Measurements from ENCODE around the gene CYP46A1. TPM values are rescaled to one million over a fixed set of nuclear protein-coding genes. Genes with fewer than 3 reads are reported as not detected.

The CYP46A1 gene
- total and polyA plus RNA-seq, 2 donors: 0.14 to 0.62 TPM

GRCh38 chr14:99720941-99721791 lies 37.1 kb downstream of the CYP46A1 start:
- Histone ChIP-seq H3K36me3 (ENCODE audit: control insufficient read depth in 2 of 2, insufficient read depth in 2 of 2, low read length in 1 of 2) (no peaks in the 10 kb centered on the region), H3K27me3 (ENCODE audit: control insufficient read depth in 2 of 2, insufficient read depth in 1 of 2, low read length in 1 of 2) (peaks cover 0 to 17% of the 10 kb centered on the region in 2 donors), H3K27ac (ENCODE audit: low read depth in 1 of 2, low read length in 1 of 2) (no peak overlapping the region), H3K9me3 (ENCODE audit: control insufficient read depth in 2 of 2, insufficient read depth in 1 of 2, low read length in 1 of 2) (no peaks in the 10 kb centered on the region), H3K4me3 (ENCODE audit: low read length in 2 of 2) (no peak overlapping the region), H3K4me1 (ENCODE audit: control insufficient read depth in 2 of 2, insufficient read depth in 2 of 2, low read length in 2 of 2) (no peaks in the 10 kb centered on the region)
- no peak for DNase-seq (ENCODE audit: low read depth in 6 of 9, low spot score in 9 of 9)
- WGBS: 92% methylated on average over 18 of the region's 18 CpGs

DNA sequence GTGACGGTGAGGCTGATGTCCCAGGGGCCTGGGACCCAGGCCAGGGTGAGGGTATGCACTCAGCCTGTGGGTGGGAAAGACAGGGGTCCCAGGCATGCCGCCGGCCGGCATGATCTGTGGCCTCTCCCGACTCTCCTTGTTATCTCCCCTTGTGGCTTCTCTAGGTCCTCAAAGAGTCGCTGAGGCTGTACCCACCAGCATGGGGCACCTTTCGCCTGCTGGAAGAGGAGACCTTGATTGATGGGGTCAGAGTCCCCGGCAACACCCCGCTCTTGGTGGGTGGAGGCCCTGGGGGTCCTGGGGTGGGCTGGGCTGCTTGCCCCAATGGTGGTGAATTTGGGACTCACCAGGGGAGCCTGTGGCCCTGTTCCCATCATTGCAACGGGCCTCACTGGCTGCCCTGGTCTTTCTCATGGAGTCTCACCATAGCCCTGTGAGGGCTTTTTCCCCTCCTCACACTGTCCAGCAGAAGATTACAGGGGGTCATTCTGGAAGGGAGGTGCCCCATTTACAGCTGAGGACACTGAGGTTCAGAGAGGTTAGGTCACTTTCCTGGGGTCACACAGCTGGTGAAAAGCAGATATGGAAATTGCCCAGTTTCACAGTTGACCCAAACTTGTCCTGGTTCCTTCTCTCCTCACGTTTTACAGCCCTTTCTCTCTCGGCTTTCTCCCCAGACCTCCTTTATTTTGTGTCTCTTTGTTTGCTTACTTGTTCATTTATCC lies 37.9 kb downstream of the CYP46A1 start:
- Histone ChIP-seq H3K9me3 (ENCODE audit: control insufficient read depth in 2 of 2, insufficient read depth in 1 of 2, low read length in 1 of 2) (no peaks in the 10 kb centered on the region), H3K27ac (ENCODE audit: low read depth in 1 of 2, low read length in 1 of 2) (no peak overlapping the region), H3K4me1 (ENCODE audit: control insufficient read depth in 2 of 2, insufficient read depth in 2 of 2, low read length in 2 of 2) (no peaks in the 10 kb centered on the region), H3K27me3 (ENCODE audit: control insufficient read depth in 2 of 2, insufficient read depth in 1 of 2, low read length in 1 of 2) (peaks cover 0 to 24% of the 10 kb centered on the region in 2 donors), H3K36me3 (ENCODE audit: control insufficient read depth in 2 of 2, insufficient read depth in 2 of 2, low read length in 1 of 2) (no peaks in the 10 kb centered on the region), H3K4me3 (ENCODE audit: low read length in 2 of 2) (no peak overlapping the region)
- DNase-seq (ENCODE audit: low read depth in 6 of 9, low spot score in 9 of 9): no peak
- 93% methylated on average over 12 of the region's 12 CpGs for WGBS

DNA sequence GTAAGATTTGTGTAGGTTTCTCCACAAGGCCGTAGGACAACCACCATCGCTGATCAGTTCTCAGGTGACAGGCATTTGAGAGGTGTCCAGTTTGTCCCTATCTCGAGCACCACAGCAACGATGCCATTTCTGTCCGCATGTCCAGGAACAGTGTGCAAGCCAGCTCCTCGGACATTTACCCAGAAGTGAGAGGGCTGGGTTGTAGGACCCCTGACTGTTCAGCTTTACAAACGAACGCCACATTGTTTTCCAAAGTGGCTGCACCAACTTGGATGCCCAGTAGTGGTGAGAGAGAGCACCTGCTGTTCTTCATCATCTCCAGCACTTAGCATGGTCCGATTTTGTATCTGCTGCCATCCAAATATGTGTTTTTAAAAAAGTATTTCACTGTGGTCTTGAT lies 38.6 kb downstream of the CYP46A1 start:
- H3K4me1 ChIP-seq (ENCODE audit: control insufficient read depth in 2 of 2, insufficient read depth in 2 of 2, low read length in 2 of 2): no peaks in the 10 kb centered on the region
- peaks cover 0 to 26% of the 10 kb centered on the region in 2 donors for H3K27me3 ChIP-seq (ENCODE audit: control insufficient read depth in 2 of 2, insufficient read depth in 1 of 2, low read length in 1 of 2)
- H3K9me3 ChIP-seq (ENCODE audit: control insufficient read depth in 2 of 2, insufficient read depth in 1 of 2, low read length in 1 of 2): no peaks in the 10 kb centered on the region
- 96% methylated on average over 9 of the region's 9 CpGs for WGBS
- no peaks in the 10 kb centered on the region for H3K36me3 ChIP-seq (ENCODE audit: control insufficient read depth in 2 of 2, insufficient read depth in 2 of 2, low read length in 1 of 2)
- H3K4me3 ChIP-seq (ENCODE audit: low read length in 2 of 2): no peak overlapping the region
- no peak overlapping the region for H3K27ac ChIP-seq (ENCODE audit: low read depth in 1 of 2, low read length in 1 of 2)
- DNase-seq (ENCODE audit: low read depth in 6 of 9, low spot score in 9 of 9): no peak

DNA sequence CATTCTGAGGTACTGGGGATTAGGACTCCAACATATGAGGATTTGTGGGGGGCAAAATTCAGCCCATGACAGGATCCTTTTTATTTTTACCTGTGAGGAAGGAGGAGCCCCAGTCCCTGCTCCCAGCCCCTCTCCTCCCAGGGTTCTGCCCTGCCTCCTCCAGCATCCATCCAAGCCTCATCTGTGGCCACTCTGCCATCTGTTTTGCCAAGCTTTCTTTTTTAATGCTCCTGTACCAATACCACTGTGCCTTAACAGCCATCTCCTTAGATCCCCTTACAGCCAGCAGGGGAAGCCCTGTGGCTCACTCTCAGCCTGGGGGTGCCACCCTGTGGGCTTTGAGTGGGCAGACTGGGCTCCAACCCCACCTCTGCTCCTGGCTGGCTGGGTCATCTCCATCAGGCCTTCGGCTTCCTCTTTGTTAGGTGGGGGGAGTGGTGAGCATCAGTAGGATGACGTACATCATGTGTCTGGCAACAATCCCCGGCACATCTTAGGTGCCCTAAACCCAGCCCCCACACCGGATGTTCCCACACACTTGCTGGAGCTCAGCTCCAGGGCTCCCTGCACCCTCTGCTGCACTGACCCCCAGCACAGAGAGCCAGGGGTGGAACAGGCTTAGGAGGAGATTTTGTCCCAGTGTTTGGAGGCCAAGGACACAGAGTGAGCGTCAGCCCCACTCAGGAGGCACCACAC lies 40.2 kb downstream of the CYP46A1 start:
- Histone ChIP-seq H3K4me3 (ENCODE audit: low read length in 2 of 2) (no peak overlapping the region), H3K27me3 (ENCODE audit: control insufficient read depth in 2 of 2, insufficient read depth in 1 of 2, low read length in 1 of 2) (peaks cover 0 to 33% of the 10 kb centered on the region in 2 donors), H3K27ac (ENCODE audit: low read depth in 1 of 2, low read length in 1 of 2) (no peak overlapping the region), H3K36me3 (ENCODE audit: control insufficient read depth in 2 of 2, insufficient read depth in 2 of 2, low read length in 1 of 2) (no peaks in the 10 kb centered on the region), H3K9me3 (ENCODE audit: control insufficient read depth in 2 of 2, insufficient read depth in 1 of 2, low read length in 1 of 2) (no peaks in the 10 kb centered on the region), H3K4me1 (ENCODE audit: control insufficient read depth in 2 of 2, insufficient read depth in 2 of 2, low read length in 2 of 2) (no peaks in the 10 kb centered on the region)
- 83% methylated on average over 5 of the region's 5 CpGs for WGBS
- no peak for DNase-seq (ENCODE audit: low read depth in 6 of 9, low spot score in 9 of 9)

DNA sequence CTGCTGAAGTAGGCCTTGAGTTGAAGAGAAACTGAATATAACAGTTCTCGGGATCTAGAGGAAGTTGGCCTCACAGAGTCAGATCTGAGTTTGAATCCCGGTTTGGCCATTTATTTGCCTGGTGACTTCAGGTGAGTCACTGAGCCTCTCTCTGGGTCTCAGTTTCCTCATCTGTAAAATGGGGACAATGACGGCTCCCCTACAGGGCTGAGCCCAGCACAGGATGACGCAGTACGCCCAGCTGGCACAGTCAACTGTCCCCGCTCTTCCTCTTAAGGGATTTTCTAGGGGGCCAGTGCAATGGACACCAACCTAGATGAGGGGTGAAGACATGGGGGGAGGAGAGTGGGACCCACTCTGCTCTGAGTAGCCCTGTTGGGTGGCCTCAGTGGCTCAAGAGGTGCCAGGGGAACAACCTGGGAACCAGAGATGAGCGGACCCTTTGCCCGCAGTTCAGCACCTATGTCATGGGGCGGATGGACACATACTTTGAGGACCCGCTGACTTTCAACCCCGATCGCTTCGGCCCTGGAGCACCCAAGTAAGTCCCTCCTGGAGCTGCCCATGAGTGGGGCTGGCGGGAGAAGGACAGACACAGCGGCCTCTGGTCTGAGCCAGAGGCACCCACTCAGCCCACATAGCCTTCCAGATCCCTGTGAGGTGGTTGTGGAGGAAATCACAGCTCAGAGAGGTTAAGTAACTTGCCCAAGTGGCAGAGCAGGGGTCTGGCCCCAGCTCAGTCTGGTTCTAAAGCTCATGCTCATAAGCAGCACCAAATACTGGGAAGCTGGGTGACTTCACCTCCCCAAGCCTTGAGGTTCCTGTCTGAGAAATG lies 41.1 kb downstream of the CYP46A1 start:
- DNase-seq (ENCODE audit: low read depth in 6 of 9, low spot score in 9 of 9): no peak
- peaks cover 2 to 35% of the 10 kb centered on the region in 2 donors for H3K27me3 ChIP-seq (ENCODE audit: control insufficient read depth in 2 of 2, insufficient read depth in 1 of 2, low read length in 1 of 2)
- H3K36me3 ChIP-seq (ENCODE audit: control insufficient read depth in 2 of 2, insufficient read depth in 2 of 2, low read length in 1 of 2): no peaks in the 10 kb centered on the region
- H3K9me3 ChIP-seq (ENCODE audit: control insufficient read depth in 2 of 2, insufficient read depth in 1 of 2, low read length in 1 of 2): no peaks in the 10 kb centered on the region
- H3K4me1 ChIP-seq (ENCODE audit: control insufficient read depth in 2 of 2, insufficient read depth in 2 of 2, low read length in 2 of 2): no peaks in the 10 kb centered on the region
- 95% methylated on average over 15 of the region's 15 CpGs for WGBS
- no peak overlapping the region for H3K27ac ChIP-seq (ENCODE audit: low read depth in 1 of 2, low read length in 1 of 2)
- no peak overlapping the region for H3K4me3 ChIP-seq (ENCODE audit: low read length in 2 of 2)

DNA sequence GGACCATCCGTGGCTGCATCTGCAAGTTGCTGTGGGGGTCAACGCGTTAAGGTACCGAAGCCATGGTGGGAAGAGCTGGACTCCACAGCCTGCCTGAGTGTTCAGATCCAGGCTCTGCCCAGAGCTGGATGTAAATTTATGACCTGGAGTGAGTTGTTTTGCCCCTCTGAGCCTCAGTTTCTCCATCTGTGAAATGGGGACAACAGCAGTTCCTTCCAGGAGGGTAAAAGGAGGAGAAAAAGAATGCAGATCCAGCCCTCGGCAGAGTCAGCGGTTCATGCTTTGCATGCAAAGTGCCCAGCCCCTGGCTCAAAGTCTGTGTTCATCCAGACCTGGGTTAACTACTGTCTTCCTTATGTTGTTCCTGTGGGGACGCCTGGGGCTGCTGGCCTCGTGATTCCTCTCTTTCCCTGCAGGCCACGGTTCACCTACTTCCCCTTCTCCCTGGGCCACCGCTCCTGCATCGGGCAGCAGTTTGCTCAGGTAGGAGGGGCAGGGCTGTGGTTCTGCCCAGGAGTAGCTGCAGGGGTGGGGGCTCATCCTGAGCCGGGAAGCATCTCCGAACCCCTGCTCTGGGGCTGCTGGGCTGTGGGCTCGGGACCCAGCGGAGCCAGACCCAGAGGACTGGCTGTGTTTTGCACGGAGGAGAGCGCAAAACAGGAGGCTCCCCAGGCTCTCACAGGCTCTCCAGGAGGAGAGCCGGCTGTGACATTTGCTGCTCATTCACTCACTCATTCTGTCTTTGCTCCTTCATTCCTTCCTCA lies 41.9 kb downstream of the CYP46A1 start:
- Histone ChIP-seq H3K36me3 (ENCODE audit: control insufficient read depth in 2 of 2, insufficient read depth in 2 of 2, low read length in 1 of 2) (no peaks in the 10 kb centered on the region), H3K9me3 (ENCODE audit: control insufficient read depth in 2 of 2, insufficient read depth in 1 of 2, low read length in 1 of 2) (no peaks in the 10 kb centered on the region), H3K4me1 (ENCODE audit: control insufficient read depth in 2 of 2, insufficient read depth in 2 of 2, low read length in 2 of 2) (no peaks in the 10 kb centered on the region), H3K4me3 (ENCODE audit: low read length in 2 of 2) (no peak overlapping the region), H3K27me3 (ENCODE audit: control insufficient read depth in 2 of 2, insufficient read depth in 1 of 2, low read length in 1 of 2) (peaks cover 9 to 42% of the 10 kb centered on the region in 2 donors), H3K27ac (ENCODE audit: low read depth in 1 of 2, low read length in 1 of 2) (no peak overlapping the region)
- no peak for DNase-seq (ENCODE audit: low read depth in 6 of 9, low spot score in 9 of 9)
- WGBS: 46% methylated on average over 18 of the region's 18 CpGs

DNA sequence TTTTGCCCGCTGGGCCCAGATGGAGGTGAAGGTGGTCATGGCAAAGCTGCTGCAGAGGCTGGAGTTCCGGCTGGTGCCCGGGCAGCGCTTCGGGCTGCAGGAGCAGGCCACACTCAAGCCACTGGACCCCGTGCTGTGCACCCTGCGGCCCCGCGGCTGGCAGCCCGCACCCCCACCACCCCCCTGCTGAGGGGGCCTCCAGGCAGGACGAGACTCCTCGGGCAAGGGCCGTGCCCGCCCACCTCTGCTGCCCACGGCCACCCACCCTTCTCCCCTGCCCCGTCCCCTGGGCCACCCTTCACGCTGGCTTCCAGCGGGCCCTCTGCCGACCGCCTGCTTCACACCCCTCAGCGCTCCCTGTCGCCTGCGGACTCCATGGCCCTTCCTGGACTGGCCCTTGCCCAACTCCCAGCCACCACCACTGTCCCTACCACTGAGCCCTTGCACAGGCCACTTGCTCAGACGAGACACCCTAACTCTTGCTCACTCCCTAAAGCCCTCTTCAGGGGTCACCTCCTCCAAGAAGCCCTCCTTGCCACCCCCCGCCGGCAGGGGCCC lies 42.5 kb downstream of the CYP46A1 start:
- 85% methylated on average over 26 of the region's 26 CpGs for WGBS
- DNase-seq (ENCODE audit: low read depth in 6 of 9, low spot score in 9 of 9): no peak
- Histone ChIP-seq H3K9me3 (ENCODE audit: control insufficient read depth in 2 of 2, insufficient read depth in 1 of 2, low read length in 1 of 2) (no peaks in the 10 kb centered on the region), H3K27ac (ENCODE audit: low read depth in 1 of 2, low read length in 1 of 2) (no peak overlapping the region), H3K4me3 (ENCODE audit: low read length in 2 of 2) (no peak overlapping the region), H3K27me3 (ENCODE audit: control insufficient read depth in 2 of 2, insufficient read depth in 1 of 2, low read length in 1 of 2) (peaks cover 14 to 49% of the 10 kb centered on the region in 2 donors), H3K36me3 (ENCODE audit: control insufficient read depth in 2 of 2, insufficient read depth in 2 of 2, low read length in 1 of 2) (no peaks in the 10 kb centered on the region), H3K4me1 (ENCODE audit: control insufficient read depth in 2 of 2, insufficient read depth in 2 of 2, low read length in 2 of 2) (no peaks in the 10 kb centered on the region)

All from thymus (tissue), 11 donors.